Fibroblast of upper back skin (primary cell): ENCODE measurements around the gene ANKRD49.

Experiments used
- DNase-seq: peaks from one replicate; pipeline ENCODE4 v3.0.0-alpha.2; 2013

Gene ANKRD49

GRCh38 chr11:94544646-94545263 is 51.0 kb downstream of the ANKRD49 start:
- DNase-seq, result no peak

- DNase-seq, result no peak
Observed at GRCh38 chr11:94545264-94546161, 51.7 kb downstream of the ANKRD49 start.

- DNase-seq, result no peak
Observed at GRCh38 chr11:94546162-94546470, 52.3 kb downstream of the ANKRD49 start.

- DNase-seq, result no peak
Observed at GRCh38 chr11:94546886-94547285, 53.1 kb downstream of the ANKRD49 start.

GRCh38 chr11:94549146-94549545 is 55.4 kb downstream of the ANKRD49 start:
- DNase-seq, result no peak
